SK-N-SH (cell line): ENCODE results near the gene NOC2L.
A peak's percentile ranks its signal among the peaks of the same experiment; 100 is the strongest.

Experiments used
- CHD2 ChIP-seq: fragments of 150-350 bp; IDR thresholded peaks from 2 replicates; pipeline ENCODE4 v1.6.1; 2018; ENCODE audit warnings: low read length; ENCODE audit not compliant: partially characterized antibody
- CTCF ChIP-seq: fragments of 200-600 bp; sonication (generic); IDR thresholded peaks from 2 replicates; pipeline ENCODE4 v1.6.1; 2017; ENCODE audit warnings: antibody characterized with exemption, mild to moderate bottlenecking, moderate library complexity
- EZH2phosphoT487 ChIP-seq: fragments of 200-600 bp; sonication (generic); IDR thresholded peaks from 2 replicates; pipeline ENCODE4 v1.6.1; 2017; ENCODE audit warnings: low read depth, mixed run types, mild to moderate bottlenecking, antibody characterized with exemption, moderate library complexity, borderline replicate concordance
- FOXM1 ChIP-seq: IDR thresholded peaks from 2 replicates; pipeline ENCODE4 v1.4.0; 2012; ENCODE audit warnings: low read depth, mild to moderate bottlenecking
- JUND ChIP-seq: IDR thresholded peaks from 2 replicates; pipeline ENCODE4 v1.4.0; 2012
- MAX ChIP-seq: IDR thresholded peaks from 2 replicates; pipeline ENCODE4 v1.4.0; 2012; ENCODE audit warnings: low read depth
- NFIC ChIP-seq: IDR thresholded peaks from 2 replicates; pipeline ENCODE4 v1.4.0; 2012; ENCODE audit warnings: borderline replicate concordance
- POLR2AphosphoS5 ChIP-seq: IDR thresholded peaks from 2 replicates; pipeline ENCODE4 v1.6.1; 2012; ENCODE audit warnings: low read depth, low read length
- RAD21 ChIP-seq: IDR thresholded peaks from 2 replicates; pipeline ENCODE4 v1.6.1; 2012; ENCODE audit warnings: mild to moderate bottlenecking, low read length
- RCOR1 ChIP-seq: fragments of 150-350 bp; IDR thresholded peaks from 2 replicates; pipeline ENCODE4 v1.6.1; 2017; ENCODE audit warnings: antibody characterized with exemption, low read length
- REST ChIP-seq: IDR thresholded peaks from 2 replicates; pipeline ENCODE4 v1.6.1; 2012; ENCODE audit warnings: mild to moderate bottlenecking, low read depth, low read length, moderate library complexity
- RFX5 ChIP-seq: IDR thresholded peaks from 2 replicates; pipeline ENCODE4 v1.6.1; 2012; ENCODE audit warnings: mild to moderate bottlenecking, improper control_type of control experiment, low read length
- TAF1 ChIP-seq: IDR thresholded peaks from 2 replicates; pipeline ENCODE4 v1.6.1; 2012; ENCODE audit warnings: low read depth, mild to moderate bottlenecking, low read length, moderate library complexity, borderline replicate concordance
- TEAD4 ChIP-seq: IDR thresholded peaks from 2 replicates; pipeline ENCODE4 v1.4.0; 2012; ENCODE audit warnings: mild to moderate bottlenecking, borderline replicate concordance; ENCODE audit not compliant: insufficient read depth

GRCh38 chr1:960363-961131, 1.5 kb upstream of the NOC2L start, which contains the start of gene KLHL17:
- no peak for TF ChIP-seq CTCF
- TF ChIP-seq RAD21: no peak
- TF ChIP-seq TEAD4: no peak
- no peak for TF ChIP-seq FOXM1
- no peak for TF ChIP-seq CHD2
- TF ChIP-seq RCOR1: no peak
- TF ChIP-seq MAX: no peak
- no peak for TF ChIP-seq POLR2AphosphoS5
- no peak for TF ChIP-seq RFX5
- TF ChIP-seq EZH2phosphoT487: no peak
- TF ChIP-seq JUND: no peak
- no peak for TF ChIP-seq NFIC
- no peak for TF ChIP-seq TAF1
- 0 out of 2 replicates have a peak, but pooled peaks have one; percentile 26 for TF ChIP-seq REST
